CD4-positive, alpha-beta T cell (primary cell): Measurements from ENCODE around the gene MSI2. TPM values are rescaled to one million over a fixed set of nuclear protein-coding genes. Genes with fewer than 3 reads are reported as not detected.

ENCODE experiments used
- ATAC-seq: fragments of 200-7000 bp; cut with Tn5 transposase; one replicate; pipeline ENCODE4 v1.10.0; 2022; ENCODE audit warnings: mild to moderate bottlenecking; ENCODE audit not compliant: poor library complexity
- CTCF ChIA-PET: fragments of 350-600 bp; sonication (Branson Sonifier 250); formaldehyde crosslinking; loops from one replicate; lab custom pipeline; 2021; ENCODE audit warnings: antibody characterized with exemption, inconsistent platforms; lab: Charles Lee
- POLR2A ChIA-PET: fragments of 350-600 bp; sonication (Branson Sonifier 250); formaldehyde crosslinking; loops from one replicate; lab custom pipeline; 2021; ENCODE audit warnings: antibody characterized with exemption, inconsistent platforms; lab: Charles Lee
- DNase-seq, 14 experiments: peaks; one replicate each; pipeline ENCODE4 v3.0.0-alpha.2; 2013 to 2020; ENCODE audit warnings: mixed read lengths in 2 of 14
- H3K27ac ChIP-seq, 2 donors: one replicate each; pipeline versions ENCODE4 v1.5.1 to v1.7.0; 2013; ENCODE audit warnings: low read length in 2 of 2, low read depth in 1 of 2, mild to moderate bottlenecking in 1 of 2
- H3K27me3 ChIP-seq, 2 experiments: 1 replicate in 1 of 2; 2 replicates in 1 of 2; pipeline versions ENCODE4 v1.6.1 to v1.7.0; 2013; ENCODE audit warnings: low read length in 2 of 2, control low read depth in 1 of 2, mild to moderate bottlenecking in 1 of 2, moderate library complexity in 1 of 2; ENCODE audit not compliant: insufficient read depth in 2 of 2, control insufficient read depth in 1 of 2
- H3K36me3 ChIP-seq: one replicate; pipeline ENCODE4 v1.6.1; 2013; ENCODE audit warnings: low read length, control low read depth; ENCODE audit not compliant: insufficient read depth
- H3K4me1 ChIP-seq: one replicate; pipeline ENCODE4 v1.6.1; 2013; ENCODE audit warnings: low read length, control low read depth; ENCODE audit not compliant: insufficient read depth
- H3K4me3 ChIP-seq: one replicate; pipeline ENCODE4 v1.5.1; 2013; ENCODE audit warnings: mild to moderate bottlenecking, low read length, moderate library complexity
- H3K9me3 ChIP-seq, 2 experiments: 1 replicate in 1 of 2; 2 replicates in 1 of 2; pipeline versions ENCODE4 v1.6.1 to v1.7.0; 2013; ENCODE audit warnings: low read length in 2 of 2, mild to moderate bottlenecking in 2 of 2, control low read depth in 1 of 2, moderate library complexity in 1 of 2; ENCODE audit not compliant: control insufficient read depth in 1 of 2, insufficient read depth in 1 of 2
- H3K27ac Mint-ChIP-seq: one replicate; pipeline ENCODE4 v1.8.0; 2020; ENCODE audit warnings: mixed read lengths
- H3K27me3 Mint-ChIP-seq: one replicate; pipeline ENCODE4 v1.8.0; 2021; ENCODE audit warnings: mixed read lengths
- H3K36me3 Mint-ChIP-seq: one replicate; pipeline ENCODE4 v1.8.0; 2021; ENCODE audit warnings: low read depth, mixed read lengths
- H3K4me1 Mint-ChIP-seq: one replicate; pipeline ENCODE4 v1.8.0; 2021; ENCODE audit warnings: low read depth, mixed read lengths
- H3K4me3 Mint-ChIP-seq: one replicate; pipeline ENCODE4 v1.8.0; 2020; ENCODE audit warnings: mild to moderate bottlenecking, mixed read lengths
- H3K9me3 Mint-ChIP-seq: one replicate; pipeline ENCODE4 v1.8.0; 2020; ENCODE audit warnings: mixed read lengths
- CTCF ChIP-seq: fragments of 200-600 bp; IDR thresholded peaks from one replicate; pipeline ENCODE4 v1.8.0; 2022; ENCODE audit warnings: antibody characterized with exemption, mild to moderate bottlenecking
- intact Hi-C, 2 experiments: fragments of 100-400 bp; cut with DNase I in 1 of 2; cut with micrococcal nuclease in 1 of 2; formaldehyde crosslinking; loops; one replicate each; pipeline versions ENCODE4 v1.15.1 to v1.9.0; 2023 to 2025; cut with DNase I, micrococcal nuclease
- total RNA-seq, 174 experiments: library from RNA in 2 of 174; stranded (reverse) in 2 of 174; gene quantifications; one replicate each; pipeline ENCODE4 v1.2.3 and lab custom pipeline; 2021 to 2026

MSI2 gene
- total RNA-seq, 2 experiments from 2014 or later, result 129 to 132 TPM

- H3K27me3 Mint-ChIP-seq, result no peaks in the 10 kb centered on the region
- peak overlapping the region; percentile 47 to 63 for H3K27ac ChIP-seq
- H3K9me3 ChIP-seq, result no peaks in the 10 kb centered on the region
- H3K4me1 Mint-ChIP-seq, result peaks cover 56% of the 10 kb centered on the region
- H3K36me3 Mint-ChIP-seq, result no peaks in the 10 kb centered on the region
- H3K9me3 Mint-ChIP-seq, result no peaks in the 10 kb centered on the region
- H3K36me3 ChIP-seq, result no peaks in the 10 kb centered on the region
- no peaks in the 10 kb centered on the region for H3K27me3 ChIP-seq
- peak overlapping the region; percentile 79 for H3K27ac Mint-ChIP-seq
- CTCF ChIA-PET, result interaction anchor here (1.6 kb wide), 1 partner anchor 363 kb away, joined by 4 read pairs; no protein-coding TSS in a partner anchor
- no peak for TF ChIP-seq CTCF
- H3K4me3 ChIP-seq, result no peak overlapping the region
- H3K4me1 ChIP-seq, result peaks cover 80% of the 10 kb centered on the region
- intact Hi-C loops, result no loop called here
- peak in 1 of 14 experiments; percentile 18 for DNase-seq
- peak overlapping the region; percentile 75 for H3K4me3 Mint-ChIP-seq
- POLR2A ChIA-PET, result no interaction called here
- ATAC-seq, result no peak
Measured at GRCh38 chr17:57606111-57606875, 350.0 kb downstream of the MSI2 start.

- Mint-ChIP-seq H3K9me3 (no peaks in the 10 kb centered on the region), H3K27ac (no peak overlapping the region), H3K4me1 (peaks cover 43% of the 10 kb centered on the region), H3K4me3 (no peak overlapping the region), H3K27me3 (no peaks in the 10 kb centered on the region), H3K36me3 (no peaks in the 10 kb centered on the region)
- H3K4me1 ChIP-seq, result peaks cover 80% of the 10 kb centered on the region
- CTCF ChIA-PET, result no interaction called here
- no peak overlapping the region for H3K4me3 ChIP-seq
- H3K27ac ChIP-seq, result no peak overlapping the region
- no peaks in the 10 kb centered on the region for H3K27me3 ChIP-seq
- TF ChIP-seq CTCF, result no peak
- intact Hi-C loops, result no loop called here
- ATAC-seq (no peak), DNase-seq (no peak)
- H3K9me3 ChIP-seq, result no peaks in the 10 kb centered on the region
- no peaks in the 10 kb centered on the region for H3K36me3 ChIP-seq
- POLR2A ChIA-PET, result no interaction called here
Measured at GRCh38 chr17:57607553-57608120, 351.3 kb downstream of the MSI2 start.

- H3K27ac ChIP-seq, result no peak overlapping the region
- no peaks in the 10 kb centered on the region for H3K27me3 ChIP-seq
- H3K27ac Mint-ChIP-seq, result no peak overlapping the region
- intact Hi-C loops, result no loop called here
- H3K9me3 ChIP-seq, result no peaks in the 10 kb centered on the region
- H3K4me1 Mint-ChIP-seq, result peaks cover 39% of the 10 kb centered on the region
- no peak overlapping the region for H3K4me3 Mint-ChIP-seq
- no peak for TF ChIP-seq CTCF
- peaks cover 73% of the 10 kb centered on the region for H3K4me1 ChIP-seq
- H3K9me3 Mint-ChIP-seq, result no peaks in the 10 kb centered on the region
- H3K4me3 ChIP-seq, result no peak overlapping the region
- ChIA-PET CTCF (no interaction called here), POLR2A (no interaction called here)
- DNase-seq (no peak), ATAC-seq (no peak)
- no peaks in the 10 kb centered on the region for H3K27me3 Mint-ChIP-seq
- no peaks in the 10 kb centered on the region for H3K36me3 ChIP-seq
- no peaks in the 10 kb centered on the region for H3K36me3 Mint-ChIP-seq
Measured at GRCh38 chr17:57608369-57609124, 352.2 kb downstream of the MSI2 start.
